Right renal pelvis (tissue), 4 donors: Measurements from ENCODE around the gene CSAD. TPM values are rescaled to one million over a fixed set of nuclear protein-coding genes. Genes with fewer than 3 reads are reported as not detected.
A peak's percentile ranks its signal among the peaks of the same experiment; 100 is the strongest.

Experiments used
- DNase-seq, 4 donors: peaks; one replicate each; pipeline ENCODE4 v3.0.0-alpha.2; 2013; ENCODE audit warnings: low read depth in 4 of 4, low spot score in 3 of 4, missing footprints in 1 of 4
- polyA plus RNA-seq, 4 donors: library from polyadenylated mRNA; unstranded; fragments of 120-200 nt; gene quantifications; one replicate each; pipeline ENCODE4 v1.2.1, GENCODE V29; 2013; ENCODE audit not compliant: insufficient read length in 4 of 4

The CSAD gene, protein sequence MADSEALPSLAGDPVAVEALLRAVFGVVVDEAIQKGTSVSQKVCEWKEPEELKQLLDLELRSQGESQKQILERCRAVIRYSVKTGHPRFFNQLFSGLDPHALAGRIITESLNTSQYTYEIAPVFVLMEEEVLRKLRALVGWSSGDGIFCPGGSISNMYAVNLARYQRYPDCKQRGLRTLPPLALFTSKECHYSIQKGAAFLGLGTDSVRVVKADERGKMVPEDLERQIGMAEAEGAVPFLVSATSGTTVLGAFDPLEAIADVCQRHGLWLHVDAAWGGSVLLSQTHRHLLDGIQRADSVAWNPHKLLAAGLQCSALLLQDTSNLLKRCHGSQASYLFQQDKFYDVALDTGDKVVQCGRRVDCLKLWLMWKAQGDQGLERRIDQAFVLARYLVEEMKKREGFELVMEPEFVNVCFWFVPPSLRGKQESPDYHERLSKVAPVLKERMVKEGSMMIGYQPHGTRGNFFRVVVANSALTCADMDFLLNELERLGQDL
- 10 to 100 TPM; 34.5 to 56.4 (median 37.8) TPM for polyA plus RNA-seq

DNA sequence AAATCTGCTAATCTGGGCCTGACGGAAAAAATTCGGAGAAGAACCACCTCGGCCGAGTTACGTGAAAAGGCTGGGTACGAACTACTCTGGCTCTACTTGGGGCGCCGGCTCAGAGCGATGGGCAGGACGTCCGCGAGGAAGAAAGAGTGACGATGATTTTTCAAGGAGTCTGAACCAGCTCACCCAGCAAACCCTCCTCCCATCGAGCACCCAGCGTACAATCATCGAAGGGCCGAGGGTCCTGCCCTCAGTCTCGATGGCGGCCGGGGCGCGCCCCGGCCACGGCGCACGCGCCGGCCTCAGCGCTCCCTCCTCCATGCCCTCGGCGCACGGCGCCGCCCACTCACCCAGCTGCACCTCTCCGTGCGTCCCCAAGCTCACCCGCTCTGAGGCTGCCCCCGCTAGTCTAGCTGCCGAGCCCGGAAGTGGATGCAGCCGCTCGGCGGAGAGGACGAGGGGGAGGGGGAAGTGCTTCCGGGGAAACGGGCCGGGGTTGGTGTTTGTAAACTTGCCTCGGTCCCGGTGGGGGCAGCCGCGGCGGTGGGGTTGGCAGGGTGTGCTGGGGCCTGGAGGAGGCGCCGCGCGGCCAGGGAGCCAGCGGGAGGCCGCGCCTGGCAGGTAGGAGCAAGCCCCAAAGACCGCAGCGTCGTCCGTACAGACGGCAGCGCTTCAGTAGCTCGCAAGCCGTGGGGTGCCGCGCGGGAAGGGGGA is at the start of gene CSAD, which contains the start of gene ZNF740:
TSS of gene CSAD (minus strand) at position 706 of the 711 bp plus-strand sequence. CDS start 7,455 bp downstream, outside the sequence.
TSS of gene ZNF740 (plus strand) at position 503 of the 711 bp plus-strand sequence. CDS start 1,262 bp downstream, outside the sequence.
- peak; percentile 93 to 95 (median 94) for DNase-seq

DNA sequence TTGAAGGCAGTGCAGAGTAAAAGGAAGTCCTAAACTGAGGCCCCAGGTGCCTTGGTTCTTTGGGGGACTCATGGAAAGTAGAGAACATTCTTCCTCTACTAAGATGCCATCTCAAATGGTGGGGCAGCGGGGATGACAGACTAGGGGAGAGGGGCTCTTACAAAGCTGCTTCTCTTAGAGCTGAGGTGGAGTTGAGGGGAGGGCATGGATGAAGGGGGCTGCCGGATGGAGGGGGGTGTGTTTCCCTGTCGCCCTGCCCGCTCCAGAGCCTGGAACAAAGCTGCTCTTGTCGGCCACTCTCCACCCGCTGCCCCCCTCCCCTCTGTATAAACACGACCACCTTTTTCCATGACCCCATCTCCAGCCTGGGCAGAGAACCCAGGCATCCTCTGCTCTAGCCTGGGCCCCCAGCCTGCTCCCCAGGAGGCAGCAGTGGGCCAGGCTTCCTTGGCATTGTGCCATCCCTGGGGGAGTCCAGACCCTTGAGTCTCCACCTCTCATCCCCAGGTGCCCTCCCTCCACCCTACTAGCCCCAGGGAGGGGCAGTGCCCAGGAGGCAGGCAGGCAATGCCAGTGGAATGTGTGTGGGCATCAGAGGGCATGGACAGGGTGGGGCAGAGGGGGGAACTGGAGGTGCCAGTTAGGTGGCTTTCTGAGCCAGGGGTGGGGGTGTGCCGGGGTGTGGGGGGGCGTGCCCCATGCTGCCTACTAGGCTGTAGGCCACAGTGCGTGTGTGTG is 49.6 kb upstream of the CSAD start:
- DNase-seq = no peak

DNA sequence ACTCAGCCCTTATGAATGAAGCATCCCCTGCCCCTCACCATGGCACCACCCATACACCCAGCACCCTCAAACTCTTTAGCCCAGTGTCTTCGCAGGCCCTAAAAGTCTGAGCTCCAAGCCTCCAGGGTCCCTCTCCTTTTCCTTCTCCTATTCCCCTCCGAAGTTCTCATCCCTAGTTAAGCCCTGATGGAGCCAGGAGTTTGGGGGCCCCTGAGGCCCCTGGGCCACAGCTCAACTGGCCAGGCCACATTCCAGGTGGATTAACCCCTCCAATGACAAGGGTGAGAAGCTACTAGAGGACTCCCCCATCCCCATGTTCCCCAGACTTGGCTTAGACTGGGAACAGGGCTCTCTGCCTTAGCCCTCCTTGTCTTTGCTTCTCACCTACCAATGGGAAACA is 48.7 kb upstream of the CSAD start:
- DNase-seq = no peak

DNA sequence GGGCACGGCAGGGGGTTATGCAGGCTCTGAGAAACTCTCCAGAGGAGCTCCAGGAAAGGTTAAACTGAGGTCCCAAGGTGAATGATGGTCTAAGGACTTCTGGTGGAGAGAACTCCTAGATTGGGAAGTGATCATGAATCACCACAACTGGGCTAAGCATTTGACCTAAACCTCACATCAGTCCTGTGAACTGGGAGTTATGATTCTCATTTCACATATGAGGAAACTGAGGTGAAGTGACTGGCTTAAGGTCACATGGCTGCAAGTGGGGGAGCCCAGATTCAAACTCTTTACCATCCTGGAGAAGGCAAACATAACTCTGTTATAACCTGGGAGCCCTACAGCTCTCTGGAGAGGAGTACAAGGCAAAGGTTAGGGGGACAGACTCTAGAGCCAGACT is 47.1 kb upstream of the CSAD start:
- no peak for DNase-seq

DNA sequence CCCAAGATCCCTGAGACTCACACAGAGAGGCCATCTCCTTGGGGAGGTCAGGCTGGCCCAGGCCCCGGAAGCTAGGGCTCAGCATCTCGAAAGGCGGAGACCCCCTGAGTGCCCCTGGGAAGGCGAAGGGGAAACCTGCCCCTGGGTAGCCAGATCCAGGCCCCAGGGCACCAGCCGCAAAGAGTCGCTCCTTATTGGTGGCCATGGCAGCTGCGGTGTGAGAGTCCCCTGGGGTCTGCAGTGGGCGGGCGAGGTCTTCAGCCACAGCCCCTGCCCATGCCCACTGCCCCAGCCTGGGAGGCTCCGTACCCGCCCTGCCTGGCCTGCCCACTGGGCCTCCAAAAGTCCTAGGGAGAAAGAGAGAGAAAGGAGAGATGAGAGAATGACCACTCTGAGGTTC is 46.6 kb upstream of the CSAD start:
- no peak for DNase-seq

DNA sequence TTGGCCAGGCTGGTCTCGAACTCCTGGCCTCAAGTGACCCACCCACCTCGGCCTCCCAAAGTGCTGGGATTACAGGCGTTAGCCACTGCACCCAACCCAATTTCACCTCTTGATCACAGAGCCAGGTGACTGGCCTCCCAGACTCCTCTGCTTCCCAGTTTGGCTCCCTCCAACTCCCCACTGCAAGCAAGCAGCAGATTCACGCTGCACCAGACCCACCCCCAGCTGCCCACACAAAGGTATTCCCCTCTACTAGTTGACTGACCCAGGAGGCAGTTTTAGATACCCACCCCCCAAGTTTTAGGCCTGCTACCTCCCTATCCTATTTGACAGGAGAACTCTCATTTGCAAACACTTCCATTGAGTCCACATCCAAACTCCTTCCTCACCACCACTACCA is 46.1 kb upstream of the CSAD start:
- no peak for DNase-seq

DNA sequence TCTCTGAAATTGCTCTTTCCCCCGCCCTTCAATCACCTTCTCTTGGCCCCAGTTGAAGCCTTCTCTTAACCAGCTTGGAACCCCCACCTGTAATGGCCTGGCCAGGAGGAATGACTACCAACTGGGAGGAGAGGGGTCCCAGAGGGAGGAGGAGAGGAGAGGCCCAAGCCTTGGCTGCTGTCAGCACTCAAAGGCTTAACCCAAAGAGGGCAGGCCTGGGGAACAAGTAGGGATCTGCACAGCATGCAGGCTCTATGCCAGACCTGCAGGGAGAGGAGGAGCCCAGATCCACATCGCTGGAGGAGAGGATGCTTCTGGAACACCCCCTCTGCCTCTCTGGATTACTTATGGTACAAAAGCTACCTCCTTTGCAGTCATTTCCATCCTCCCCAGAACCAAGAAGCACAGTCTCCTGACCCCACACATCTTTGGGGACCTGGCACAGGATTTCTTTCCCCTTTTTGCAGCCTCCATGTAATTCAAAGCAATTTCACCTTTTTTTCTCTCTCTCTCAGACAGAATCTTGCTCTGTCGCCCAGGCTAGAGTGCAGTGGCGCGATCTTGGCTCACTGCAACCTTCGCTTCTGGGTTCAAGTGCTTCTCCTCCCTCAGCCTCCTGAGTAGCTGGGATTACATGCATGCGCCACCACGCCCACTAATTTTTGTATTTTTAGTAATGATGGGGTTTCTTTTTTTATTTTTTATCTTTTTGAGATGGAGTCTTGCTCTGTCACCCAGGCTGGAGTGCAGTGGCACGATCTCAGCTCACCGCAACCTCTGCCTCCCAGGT is 45.1 kb upstream of the CSAD start:
- no peak for DNase-seq

DNA sequence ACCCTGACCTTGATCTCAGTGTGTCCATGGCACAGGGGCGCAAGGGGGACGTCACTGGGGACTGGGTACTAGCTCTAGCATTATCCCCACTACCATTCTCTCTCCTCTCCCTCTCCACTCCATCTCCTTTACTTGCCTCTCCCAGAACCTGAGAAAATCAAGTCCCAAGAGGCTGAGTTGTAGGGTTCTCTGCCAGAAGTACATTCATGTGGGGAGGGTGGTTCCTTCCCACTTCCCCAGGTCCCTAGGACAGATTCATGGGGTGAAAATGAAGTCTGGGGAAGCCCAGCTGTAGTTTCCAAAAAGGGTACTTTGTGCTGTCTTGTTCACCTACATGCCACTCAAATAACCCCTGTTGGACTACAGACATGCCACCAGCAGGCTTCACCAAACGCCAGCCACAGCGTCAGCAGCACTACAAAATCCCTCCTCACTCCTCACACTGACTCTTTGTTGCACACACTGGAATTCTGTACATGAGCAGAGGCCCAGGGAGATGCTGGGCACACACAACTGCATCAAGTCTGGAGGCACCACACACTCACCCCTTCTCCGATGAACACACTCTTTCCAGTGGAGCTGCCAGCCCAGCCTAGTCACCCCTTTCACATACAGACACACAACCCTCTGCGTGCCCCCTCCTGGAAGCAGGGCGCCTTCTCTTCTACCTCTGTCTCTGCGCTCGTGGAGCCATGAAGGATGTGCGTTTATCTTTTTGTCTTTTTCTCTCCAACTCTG is 44.3 kb upstream of the CSAD start:
- DNase-seq = no peak

DNA sequence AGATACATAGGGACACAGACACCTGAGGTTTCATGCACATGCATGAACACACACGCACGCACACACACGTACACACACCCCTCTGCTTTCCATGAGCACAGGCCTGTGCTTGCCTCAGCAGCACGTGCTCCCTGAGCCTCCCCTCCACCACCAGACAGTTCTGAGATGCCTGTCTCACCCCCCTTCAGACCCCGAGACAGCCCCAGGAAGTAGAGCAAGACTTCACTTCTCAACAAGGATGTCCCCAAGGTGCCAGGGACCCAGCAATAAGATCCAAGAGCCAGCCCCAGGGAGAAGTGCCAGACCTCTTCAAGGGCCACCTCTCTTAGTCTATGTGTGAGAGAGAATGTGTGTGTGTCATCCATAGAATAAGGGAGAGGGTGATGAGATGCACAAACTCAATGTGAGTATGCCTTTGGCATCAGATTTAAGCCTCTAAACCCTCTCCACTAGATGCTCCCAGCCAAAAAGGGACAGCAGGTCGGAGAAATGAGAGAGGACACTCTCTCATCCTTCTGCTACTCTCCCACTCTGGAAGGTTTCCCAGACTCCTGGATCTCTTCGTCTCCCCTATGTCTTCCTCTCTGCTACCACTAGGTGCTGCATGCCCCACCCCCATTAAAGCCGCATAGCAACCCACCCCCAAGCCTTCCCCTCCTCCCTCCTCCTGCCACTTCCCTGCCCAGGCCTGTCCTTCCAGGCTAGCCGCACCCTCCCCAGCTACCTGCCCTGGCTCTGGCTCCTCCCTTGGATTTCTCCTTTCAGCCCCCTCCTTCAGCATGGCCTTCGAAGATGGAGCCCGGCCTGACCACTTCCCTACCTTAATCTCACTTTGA is 43.6 kb upstream of the CSAD start:
- DNase-seq = no peak

DNA sequence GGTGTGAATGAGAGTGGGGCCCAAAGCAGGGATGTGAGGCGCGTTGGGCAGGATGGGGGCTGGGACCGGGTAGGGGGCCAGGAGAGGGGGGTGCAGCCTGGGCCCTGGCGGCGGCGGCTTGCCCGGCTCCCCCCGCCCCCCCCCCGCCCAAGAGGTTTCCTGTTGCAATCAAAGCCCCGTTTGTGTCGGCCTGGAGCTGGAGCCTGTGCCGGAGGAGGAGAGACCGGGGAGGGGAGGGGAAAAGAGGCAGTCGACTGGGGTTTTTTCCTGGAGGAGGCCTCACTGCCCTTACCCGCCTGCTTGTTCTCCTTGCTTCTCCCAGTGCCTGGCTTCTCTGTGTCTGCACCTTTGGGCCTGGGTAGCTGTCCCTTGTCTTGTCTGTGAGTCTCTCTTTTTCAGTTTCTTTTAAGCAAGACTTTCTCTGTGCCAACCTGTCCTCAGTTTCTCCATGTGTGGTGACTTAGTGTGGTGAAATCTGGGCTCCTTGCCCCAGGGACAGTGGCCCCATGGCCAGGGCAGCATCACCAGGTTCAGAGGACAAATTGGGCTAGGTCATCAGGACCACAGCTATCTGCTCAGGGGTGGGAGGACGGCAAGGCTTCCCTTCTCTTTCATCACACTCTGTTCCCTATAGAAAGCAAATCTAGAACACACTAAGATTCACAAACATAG is 42.8 kb upstream of the CSAD start:
- DNase-seq = no peak

DNA sequence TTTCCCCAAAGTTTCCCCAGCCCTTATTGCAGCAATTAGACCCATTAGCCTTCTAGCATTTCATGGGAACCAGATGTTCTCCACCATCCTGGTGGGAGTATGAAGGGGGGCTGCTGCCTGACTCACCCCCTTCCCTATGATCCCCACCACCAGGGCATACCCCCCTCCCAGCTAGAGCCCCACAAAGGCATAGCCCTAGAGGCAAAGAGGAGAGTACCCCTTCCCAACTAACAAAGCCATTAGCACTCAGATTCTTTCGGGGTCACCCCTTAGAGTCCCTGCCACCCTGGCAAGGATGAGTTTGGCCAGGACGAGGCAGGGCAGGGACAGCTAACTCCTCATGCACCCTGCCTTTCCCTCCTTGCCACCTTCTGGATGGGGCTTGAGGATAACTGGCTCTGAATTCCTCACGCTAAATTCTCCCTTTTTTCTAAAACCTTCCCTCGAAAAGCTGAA is 42.1 kb upstream of the CSAD start:
- no peak for DNase-seq

DNA sequence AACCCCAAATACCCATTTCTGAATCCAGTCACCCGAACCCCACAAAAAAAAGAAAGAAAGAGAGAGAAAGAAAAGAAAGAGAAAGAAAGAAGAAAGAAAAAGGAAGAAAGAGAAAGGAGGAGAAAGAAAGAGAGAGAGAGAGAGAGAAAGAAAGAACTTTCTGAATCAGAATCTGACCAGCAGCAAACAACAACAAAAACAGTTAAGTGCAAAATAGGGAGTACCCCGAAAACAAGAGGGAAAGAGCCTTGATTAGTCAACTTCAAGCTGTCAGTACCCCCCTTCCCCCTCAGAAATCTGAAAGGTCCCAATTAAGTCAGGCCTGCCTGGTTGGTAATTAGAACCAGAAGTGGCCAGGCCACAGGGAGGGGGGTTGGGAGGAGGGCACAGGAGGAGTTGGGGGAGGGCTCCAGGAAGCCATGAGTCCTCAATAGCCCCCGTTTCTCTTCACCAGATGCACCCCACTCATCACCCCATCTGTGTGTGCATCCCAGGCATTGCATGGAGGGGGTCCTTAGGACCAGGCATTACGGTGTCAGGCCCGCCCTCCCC is 41.5 kb upstream of the CSAD start:
- DNase-seq = no peak

DNA sequence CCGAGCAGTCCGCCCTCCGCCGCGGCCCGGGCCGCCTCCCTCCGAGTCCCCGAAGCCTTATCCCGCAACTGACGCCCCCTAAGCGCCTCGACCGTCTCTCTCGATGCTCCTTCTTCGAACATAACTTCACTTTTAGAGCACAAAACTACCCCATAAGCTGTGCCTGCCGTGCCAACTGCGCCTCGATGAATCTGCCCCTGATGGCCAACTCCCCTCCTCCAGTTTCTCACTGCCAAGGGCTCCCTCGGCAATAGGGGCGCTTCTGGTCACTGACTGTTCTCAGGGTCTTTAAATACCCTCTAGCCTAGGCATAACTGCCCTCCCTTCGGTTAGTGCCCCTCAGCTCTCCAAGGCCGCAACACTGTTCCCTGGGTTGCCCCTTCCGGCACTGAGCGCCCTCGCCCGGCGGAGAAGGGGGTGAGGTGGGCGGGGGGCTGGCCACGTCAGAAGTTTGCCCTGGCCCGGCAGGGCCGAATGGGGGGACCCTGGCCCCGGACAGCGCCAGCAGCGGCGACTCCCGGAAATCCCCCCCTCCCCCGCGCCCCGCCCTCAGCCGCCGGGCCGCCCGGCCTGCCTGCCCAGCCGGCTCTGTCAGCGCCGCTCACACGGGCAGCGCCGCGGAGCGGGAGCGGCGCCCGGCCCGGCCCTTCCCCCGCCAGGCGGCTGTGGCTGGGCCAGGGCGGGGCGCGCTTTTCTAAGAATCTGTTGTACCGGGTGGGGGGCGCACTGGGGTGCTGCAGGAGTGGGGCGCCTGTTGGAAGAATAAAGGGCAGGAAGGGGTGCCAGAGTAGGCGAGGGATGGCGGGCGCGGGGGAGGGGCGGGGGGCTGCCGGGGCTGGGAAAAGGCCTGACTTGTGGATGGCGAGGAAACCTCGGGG is 40.7 kb upstream of the CSAD start:
- peak in 2 of 4 donors; percentile 52 to 56 for DNase-seq

DNA sequence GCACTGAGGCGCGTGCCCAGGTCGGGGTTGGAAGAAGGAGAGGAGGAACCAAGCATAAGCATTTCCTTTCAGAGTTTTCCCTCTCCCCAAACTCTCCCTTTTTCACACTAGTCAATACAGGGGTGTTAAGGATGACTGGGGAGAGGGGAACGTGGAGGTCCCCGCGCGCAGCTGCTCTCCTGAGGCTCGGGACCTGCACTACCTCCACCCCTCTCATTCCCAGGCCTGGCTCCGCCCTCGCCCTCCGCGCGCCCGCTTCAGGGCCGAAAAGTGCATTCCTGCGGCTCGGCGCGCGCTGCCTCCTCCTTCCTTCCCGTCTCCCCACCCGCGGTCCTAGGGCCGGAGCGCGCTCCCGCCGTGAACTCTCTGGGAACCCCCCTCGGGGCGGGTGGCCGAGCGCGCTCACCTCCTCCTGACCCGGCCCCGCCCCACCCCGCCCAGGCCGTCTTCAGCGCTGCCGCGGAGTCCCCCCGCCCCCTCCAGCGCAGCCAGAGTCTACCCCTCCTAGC is 40.0 kb upstream of the CSAD start:
- peak; percentile 79 to 87 (median 84) for DNase-seq

DNA sequence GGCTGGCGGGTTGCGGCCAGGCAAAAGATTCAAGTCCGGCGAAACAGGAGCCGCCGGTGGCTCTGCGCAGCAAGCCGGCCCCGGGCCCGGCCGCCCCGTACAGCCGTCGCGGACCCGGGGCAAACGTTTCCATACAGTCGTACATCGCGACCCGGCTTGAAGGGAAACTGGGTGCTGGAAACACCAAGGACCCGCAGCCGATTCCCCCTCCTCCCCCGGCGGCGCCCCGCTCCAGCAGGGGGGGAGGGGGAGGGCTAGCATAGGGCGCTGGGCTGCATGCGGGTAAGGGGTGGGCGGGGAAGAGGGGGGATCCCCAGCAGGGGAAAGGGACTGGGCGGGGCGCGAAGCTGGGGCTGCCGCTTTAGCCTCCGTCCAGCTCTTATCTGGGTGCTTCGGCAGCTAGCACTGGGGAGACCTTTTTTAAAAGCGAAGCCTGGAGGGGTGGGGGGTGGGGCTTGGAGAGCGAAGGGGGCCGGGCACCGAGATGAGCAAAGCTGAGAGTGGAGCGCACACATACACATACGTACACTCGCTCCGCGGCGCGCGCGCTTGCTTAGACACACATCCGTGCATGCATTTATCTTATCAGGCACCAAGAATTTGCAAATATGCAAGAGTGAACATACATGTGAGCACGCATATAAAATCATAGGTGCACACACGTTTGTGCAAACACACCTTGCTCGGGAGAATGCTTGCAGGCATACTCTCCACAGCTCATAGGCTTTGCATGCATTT is 39.4 kb upstream of the CSAD start:
- DNase-seq = no peak
